NCI-H1436 treated with DMSO at 0.1 percent for 48 hours (cell line): ENCODE results near the gene NHLRC2.

Source experiments
- DNase-seq: peaks from one replicate; lab custom pipeline; 2025; lab: John Stamatoyannopoulos, UW

Gene NHLRC2

DNA sequence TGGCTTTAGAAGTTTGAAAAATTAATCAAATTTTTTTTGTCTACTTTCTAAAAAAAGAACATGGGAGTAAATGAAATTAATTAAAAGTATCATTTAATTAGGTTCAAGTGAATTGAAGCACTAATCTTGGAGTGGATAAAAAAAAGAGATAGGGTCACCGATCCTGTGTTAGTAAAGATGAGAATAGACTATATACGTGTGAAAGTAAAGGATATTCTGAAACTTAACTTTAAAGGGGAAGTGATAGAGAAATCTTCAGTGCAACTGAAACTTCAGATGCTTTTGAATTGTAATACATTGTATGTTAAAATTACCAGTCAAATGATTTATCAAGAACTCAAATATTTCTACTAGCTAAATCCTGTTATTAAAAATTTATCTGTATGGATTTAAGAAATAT is 4.8 kb downstream of the NHLRC2 start:
- DNase-seq = no peak

- DNase-seq = no peak
These were observed 11.4 kb downstream of the NHLRC2 start for GRCh38 chr10:113865901-113866300.

- no peak for DNase-seq
These were observed 12.3 kb downstream of the NHLRC2 start for GRCh38 chr10:113866551-113867394.

DNA sequence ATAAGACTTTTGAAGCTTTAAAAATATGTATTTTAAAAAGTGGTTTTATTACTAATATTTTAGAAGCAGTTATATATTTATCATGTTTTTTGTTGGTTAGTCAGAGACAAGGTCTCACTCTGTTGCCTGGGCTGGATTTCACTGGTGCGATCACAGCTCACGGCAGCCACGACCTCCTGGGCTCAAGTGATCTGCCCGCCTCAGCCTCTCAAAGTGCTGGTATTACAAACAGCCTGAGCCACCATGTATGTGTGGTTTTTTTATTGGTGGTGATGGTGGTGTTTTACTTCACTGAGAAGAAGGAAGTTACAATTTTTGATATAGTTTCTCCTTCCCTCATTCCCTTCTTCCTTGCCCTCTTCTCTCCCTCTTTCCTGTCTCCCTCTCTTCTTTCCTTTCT is 13.4 kb downstream of the NHLRC2 start:
- DNase-seq = no peak

DNA sequence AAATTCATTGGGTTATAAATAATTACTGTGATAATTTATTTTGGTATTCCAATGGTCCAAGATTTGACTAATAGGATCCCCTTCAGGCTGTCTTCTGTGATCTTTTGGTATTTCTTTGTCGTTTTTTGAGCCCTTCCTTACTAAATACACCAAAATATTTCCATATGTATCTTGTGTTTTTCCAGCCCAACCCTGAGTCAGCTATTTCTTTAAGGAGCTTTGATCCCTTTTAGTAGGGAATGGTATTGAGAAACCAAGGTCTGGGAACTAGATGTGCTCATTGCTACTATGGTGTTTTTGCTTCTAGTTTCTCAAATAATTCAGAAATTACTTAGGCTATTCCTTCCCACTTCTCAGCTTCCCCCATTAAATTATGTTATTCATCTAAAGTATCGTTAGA is 15.3 kb downstream of the NHLRC2 start:
- no peak for DNase-seq

- no peak for DNase-seq
These were observed 17.9 kb downstream of the NHLRC2 start for GRCh38 chr10:113872139-113873030.

GRCh38 chr10:113875212-113875611 is 20.8 kb downstream of the NHLRC2 start:
- no peak for DNase-seq

DNA sequence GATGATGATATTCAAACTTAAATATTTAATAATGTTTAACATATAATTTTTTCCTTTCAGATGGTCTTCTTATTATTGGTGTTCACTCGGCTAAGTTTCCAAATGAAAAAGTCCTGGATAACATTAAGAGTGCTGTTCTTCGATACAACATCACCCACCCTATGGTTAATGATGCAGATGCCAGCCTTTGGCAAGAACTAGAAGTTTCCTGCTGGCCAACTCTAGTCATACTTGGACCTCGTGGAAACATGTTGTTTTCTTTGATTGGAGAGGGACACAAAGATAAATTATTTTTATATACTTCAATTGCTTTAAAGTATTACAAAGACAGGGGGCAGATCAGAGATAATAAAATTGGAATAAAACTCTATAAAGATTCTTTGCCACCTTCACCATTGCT is 22.0 kb downstream of the NHLRC2 start:
- DNase-seq = no peak

DNA sequence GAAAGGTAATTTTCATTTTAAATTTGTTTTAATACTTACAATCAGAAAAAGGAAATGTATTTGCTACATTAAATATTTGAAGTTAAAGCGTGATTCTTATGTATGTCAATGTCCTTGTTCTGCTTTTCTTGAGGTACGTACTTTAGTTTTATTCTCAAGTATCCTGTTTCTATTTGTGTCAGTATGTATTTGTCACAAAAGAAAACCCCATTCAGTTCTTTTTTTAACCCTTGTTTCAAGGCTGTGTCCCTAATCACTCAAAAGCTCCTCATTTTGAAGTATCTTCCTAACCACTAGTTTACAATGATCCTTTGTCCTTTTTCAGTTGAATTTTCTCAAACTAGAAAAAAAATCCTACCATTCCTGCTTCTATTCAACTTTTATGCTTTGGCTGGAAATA is 25.2 kb downstream of the NHLRC2 start:
- DNase-seq = no peak

DNA sequence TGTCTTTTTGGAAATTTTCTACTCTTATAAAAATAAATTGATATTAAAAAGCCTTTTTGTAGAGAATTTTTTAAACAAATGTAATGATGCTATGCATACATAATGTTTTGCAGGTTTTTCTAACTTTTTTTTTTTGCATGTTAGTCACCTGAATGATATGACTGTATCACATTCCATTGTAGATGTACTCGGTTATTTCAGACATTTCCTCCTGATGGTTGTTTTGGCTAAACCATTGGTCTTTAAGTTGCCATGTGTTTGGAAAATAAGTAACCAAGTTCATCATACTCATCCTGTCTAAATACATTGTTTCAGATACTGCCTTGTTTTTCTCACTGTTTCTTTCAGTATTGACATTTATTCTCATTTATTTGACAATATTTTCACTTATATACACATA is 25.8 kb downstream of the NHLRC2 start:
- DNase-seq = no peak

GRCh38 chr10:113882240-113882639 is 27.8 kb downstream of the NHLRC2 start:
- no peak for DNase-seq

DNA sequence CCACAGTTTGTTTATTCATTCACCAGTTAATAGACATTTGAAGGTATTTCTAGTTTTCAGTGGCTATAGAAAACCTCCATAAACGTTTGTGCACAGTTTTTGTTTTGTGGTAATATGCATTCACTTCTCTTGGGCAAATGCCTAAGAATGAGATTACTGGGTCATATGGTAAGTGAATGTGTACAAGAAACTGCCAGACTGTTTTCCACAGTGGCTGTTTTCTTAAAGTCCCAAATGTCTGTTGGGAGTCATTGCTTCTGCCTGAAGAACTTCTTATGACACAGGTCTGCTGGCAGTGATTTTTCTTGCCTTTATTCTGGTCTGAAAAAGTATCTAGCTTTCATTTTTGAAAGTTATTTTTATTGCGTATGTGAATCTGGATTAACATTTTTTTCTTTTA is 35.5 kb downstream of the NHLRC2 start:
- no peak for DNase-seq

DNA sequence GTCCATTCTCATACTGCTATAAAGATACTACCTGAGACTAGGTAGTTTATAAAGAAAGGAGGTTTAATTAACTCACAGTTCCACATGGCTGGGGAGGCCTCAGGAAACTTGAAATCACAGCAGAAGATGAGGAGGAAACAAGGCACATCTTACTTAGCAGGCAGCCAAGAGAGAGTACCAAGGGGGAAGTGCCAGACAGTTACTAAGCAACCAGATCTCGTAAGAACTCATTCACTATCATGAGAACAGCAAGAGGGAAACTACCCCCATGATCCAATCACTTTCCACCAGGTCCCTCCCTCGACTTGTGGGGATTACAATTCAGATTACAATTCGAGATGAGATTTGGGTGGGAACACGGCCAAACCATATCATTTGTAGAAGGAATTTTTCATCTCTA is 36.3 kb downstream of the NHLRC2 start:
- DNase-seq = no peak

DNA sequence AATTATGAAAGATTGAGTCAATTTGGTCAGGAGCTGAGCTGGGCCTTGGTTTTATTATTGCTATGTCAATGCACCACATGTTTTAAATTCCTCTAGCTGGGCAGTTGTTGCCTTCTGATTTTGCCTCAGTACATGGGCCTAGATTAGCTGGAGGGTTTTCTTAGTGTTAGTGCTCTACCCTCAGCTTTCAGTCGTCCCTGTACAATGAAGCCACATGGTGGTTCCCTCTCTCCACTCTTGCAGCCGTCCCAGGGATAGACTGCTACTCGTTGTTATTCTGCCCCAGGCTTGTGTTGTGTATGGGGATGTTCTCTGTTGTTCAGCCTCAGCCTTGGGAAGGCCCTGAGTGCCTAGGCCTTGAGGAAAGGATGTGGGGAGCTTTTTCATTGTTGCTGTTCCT is 37.0 kb downstream of the NHLRC2 start:
- no peak for DNase-seq

- DNase-seq = no peak
These were observed 39.1 kb downstream of the NHLRC2 start for GRCh38 chr10:113893570-113893969.

- DNase-seq = no peak
These were observed 40.1 kb downstream of the NHLRC2 start for GRCh38 chr10:113894581-113894980.

- DNase-seq = no peak
These were observed 40.6 kb downstream of the NHLRC2 start for GRCh38 chr10:113895018-113895417.

DNA sequence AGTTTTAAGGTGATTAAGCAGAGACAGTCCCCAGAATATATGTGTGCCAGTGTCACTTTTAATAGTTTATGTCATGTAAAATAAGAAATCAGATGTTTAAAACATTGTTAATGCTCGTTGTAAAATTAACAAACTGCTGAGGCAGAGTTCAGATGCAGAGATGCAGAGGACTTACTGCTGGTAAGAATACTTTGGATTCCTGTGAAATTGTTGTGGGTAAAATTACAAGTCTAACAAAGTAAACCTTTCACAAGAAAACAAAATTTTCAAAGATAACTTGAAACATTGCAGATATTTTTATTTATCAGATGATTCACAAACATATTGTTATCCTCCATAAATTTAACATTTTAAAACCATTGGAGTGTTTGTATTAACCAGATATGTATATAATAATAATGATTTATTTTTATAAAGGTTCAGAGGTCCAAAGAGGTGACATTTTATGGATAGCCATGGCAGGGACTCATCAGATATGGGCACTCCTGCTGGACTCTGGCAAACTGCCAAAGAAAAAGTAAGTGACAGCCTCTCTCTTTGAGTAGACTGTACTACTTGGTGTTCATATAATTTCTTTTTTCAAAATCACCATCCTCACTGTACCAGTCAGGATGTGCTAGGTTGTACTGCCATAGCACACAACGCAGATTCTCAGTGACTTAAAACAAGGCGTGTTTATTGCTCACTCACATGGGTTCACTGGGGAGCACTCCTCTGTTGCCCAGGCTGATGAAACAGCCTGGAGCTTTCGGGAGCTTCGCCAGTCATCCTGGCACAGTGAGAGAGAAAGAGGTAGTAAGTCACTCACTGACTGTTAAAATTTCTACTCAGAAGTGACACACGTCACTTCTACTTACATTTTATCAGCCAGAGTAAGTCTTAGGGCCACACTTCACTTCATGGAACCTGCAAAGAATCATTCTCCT is 43.5 kb downstream of the NHLRC2 start:
- DNase-seq = no peak

GRCh38 chr10:113899952-113900598 is 45.6 kb downstream of the NHLRC2 start:
- no peak for DNase-seq

- no peak for DNase-seq
These were observed 51.3 kb downstream of the NHLRC2 start for GRCh38 chr10:113905756-113906155.

DNA sequence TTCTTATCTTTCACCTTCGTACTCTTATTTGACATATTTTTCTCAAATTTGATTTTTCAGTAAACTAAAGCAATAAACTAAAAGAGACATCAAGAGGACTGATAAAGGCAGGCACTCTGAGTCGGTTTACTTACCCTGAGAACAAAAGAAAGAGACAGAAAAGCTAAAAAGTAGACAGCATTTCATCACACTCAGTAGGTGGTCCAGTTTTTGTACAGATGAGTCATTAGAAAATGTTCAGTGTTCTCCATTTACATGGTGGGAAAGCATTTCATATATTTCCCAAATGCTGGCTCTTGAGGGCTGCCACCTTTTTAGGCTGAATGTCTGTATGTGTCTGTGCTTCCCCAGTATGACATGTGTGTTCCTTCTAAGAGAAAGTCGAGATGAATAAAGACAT is 52.7 kb downstream of the NHLRC2 start:
- no peak for DNase-seq

DNA sequence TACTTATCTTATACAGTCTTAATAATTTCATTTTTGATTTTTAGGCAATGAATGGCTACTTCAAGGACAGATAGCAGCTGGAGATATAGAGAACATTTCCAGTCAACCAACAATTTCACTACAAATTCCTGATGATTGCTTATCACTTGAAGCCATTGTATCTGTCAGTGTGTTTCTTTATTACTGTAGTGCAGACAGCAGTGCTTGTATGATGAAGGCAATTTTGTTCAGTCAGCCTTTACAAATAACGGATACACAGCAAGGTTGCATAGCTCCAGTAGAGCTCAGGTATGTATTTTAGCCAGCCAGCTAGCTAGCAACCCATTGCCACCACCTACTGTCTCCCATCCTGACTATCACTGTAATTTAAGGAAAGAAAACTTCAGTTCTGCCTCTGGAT is 53.8 kb downstream of the NHLRC2 start:
- DNase-seq = no peak
